ENCODE measurements around the gene SMARCD3. TPM values are rescaled to one million over a fixed set of nuclear protein-coding genes. Genes with fewer than 3 reads are reported as not detected.

Gene SMARCD3
- total RNA-seq, 4 donors from 2014 or later, result 25.3 to 43.4 (median 40.6) TPM

DNA sequence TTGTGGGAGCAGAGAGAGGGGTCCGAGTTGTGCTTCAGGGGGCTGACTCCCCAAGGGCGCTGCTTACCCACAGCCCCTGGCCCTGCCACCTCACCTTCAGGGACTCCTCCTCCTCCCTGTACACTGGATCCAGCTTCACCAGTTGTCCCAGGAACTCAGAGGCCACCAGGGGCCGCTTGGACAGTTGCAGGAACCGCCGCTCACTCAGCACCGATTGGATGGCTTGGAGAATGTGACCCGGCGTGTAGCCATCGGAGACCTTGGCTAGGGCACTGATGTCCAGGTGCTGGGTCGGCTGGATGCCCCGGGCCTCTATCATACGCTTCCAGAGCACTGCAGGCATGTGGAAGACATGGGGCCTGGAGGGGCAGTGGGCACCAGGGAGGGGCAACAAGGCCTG lies 57.0 kb downstream of the SMARCD3 start:
- peaks cover 0 to 3% (median 0%) of the 10 kb centered on the region in 4 donors for H3K4me1 ChIP-seq
- no peak for DNase-seq (ENCODE audit: extremely low spot score)
- intact Hi-C loops (cut with DNase I), result no loop called here
- H3K27me3 ChIP-seq, result peaks cover 0 to 39% (median 0%) of the 10 kb centered on the region in 4 donors
- H3K27ac ChIP-seq (replicated peaks in 1 of 4), result no peak overlapping the region
- no peaks in the 10 kb centered on the region for H3K9me3 ChIP-seq
- WGBS, result 73% methylated on average over 7 of the region's 12 CpGs
- no peaks in the 10 kb centered on the region for H3K36me3 ChIP-seq
- H3K4me3 ChIP-seq, result no peak overlapping the region
- TF ChIP-seq EP300 (IDR thresholded peaks at IDR 0.05) (no peak), POLR2A (IDR thresholded peaks at IDR 0.05; ENCODE audit: low read depth) (no peak)

DNA sequence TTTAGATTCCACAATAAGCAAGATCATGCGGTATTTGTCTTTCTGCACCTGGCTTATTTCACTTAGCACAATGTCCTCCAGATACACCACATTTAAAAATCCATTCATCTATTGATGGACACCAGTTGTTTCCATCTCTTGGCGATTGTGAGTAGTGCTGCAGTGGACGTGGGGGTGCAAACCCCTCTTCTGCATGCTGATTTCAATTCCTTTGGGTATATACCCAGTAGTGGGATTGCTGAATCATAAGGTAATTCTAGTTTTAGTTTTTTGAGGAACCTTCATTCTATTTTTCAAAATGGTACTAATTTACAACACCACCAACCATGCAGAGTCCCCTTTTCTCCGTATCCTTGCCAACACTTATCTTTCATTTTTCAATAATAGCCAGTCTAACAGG lies 59.5 kb downstream of the SMARCD3 start:
- TF ChIP-seq, protein P1, sequence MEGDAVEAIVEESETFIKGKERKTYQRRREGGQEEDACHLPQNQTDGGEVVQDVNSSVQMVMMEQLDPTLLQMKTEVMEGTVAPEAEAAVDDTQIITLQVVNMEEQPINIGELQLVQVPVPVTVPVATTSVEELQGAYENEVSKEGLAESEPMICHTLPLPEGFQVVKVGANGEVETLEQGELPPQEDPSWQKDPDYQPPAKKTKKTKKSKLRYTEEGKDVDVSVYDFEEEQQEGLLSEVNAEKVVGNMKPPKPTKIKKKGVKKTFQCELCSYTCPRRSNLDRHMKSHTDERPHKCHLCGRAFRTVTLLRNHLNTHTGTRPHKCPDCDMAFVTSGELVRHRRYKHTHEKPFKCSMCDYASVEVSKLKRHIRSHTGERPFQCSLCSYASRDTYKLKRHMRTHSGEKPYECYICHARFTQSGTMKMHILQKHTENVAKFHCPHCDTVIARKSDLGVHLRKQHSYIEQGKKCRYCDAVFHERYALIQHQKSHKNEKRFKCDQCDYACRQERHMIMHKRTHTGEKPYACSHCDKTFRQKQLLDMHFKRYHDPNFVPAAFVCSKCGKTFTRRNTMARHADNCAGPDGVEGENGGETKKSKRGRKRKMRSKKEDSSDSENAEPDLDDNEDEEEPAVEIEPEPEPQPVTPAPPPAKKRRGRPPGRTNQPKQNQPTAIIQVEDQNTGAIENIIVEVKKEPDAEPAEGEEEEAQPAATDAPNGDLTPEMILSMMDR (IDR thresholded peaks at IDR 0.05), result no peak
- TF ChIP-seq POLR2A (IDR thresholded peaks at IDR 0.05; ENCODE audit: low read depth) (no peak), EP300 (IDR thresholded peaks at IDR 0.05) (no peak), POLR2AphosphoS5 (IDR thresholded peaks at IDR 0.05) (no peak)
- Histone ChIP-seq H3K36me3 (no peaks in the 10 kb centered on the region), H3K4me1 (peaks cover 0 to 3% (median 0%) of the 10 kb centered on the region in 4 donors), H3K27ac (replicated peaks in 1 of 4) (no peak overlapping the region), H3K4me3 (no peak overlapping the region), H3K27me3 (peaks cover 0 to 26% (median 0%) of the 10 kb centered on the region in 4 donors), H3K9me3 (no peaks in the 10 kb centered on the region)
- intact Hi-C loops (cut with DNase I), result no loop called here
- 52% methylated on average over 4 of the region's 4 CpGs for WGBS
- no peak for DNase-seq (ENCODE audit: extremely low spot score)

Other genes starting within 250 kb of the SMARCD3 start
- gene ATG9B, start 224.2 kb downstream of the SMARCD3 start, total RNA-seq, result under 1 TPM in 1 of 4 donors, not detected in 3; 0.42 TPM
- gene ABCB8, start 220.2 kb downstream of the SMARCD3 start, total RNA-seq, result 10 to 100 TPM; 13.1 to 25.3 (median 19.9) TPM
- gene ASIC3, start 200.2 kb downstream of the SMARCD3 start, total RNA-seq, result 1 to 10 TPM; 1.3 to 2.9 (median 2.1) TPM
- 10 to 100 TPM in 2 of 4 donors, 1 to 10 TPM in 2; 5.3 to 10.4 (median 9.7) TPM for gene CDK5, start 190.8 kb downstream of the SMARCD3 start, total RNA-seq
- gene SLC4A2, start 189.1 kb downstream of the SMARCD3 start, total RNA-seq, result 100 to 1,000 TPM in 3 of 4 donors, 10 to 100 TPM in 1; 96.8 to 165 (median 122) TPM
- gene FASTK, start 167.9 kb downstream of the SMARCD3 start, total RNA-seq, result 10 to 100 TPM; 45.7 to 74.9 (median 60.4) TPM
- gene TMUB1, start 165.2 kb downstream of the SMARCD3 start, total RNA-seq, result 10 to 100 TPM; 39.0 to 66.6 (median 51.4) TPM
- gene AGAP3, start 162.2 kb downstream of the SMARCD3 start, total RNA-seq, result 10 to 100 TPM; 33.8 to 71.2 (median 60.0) TPM
- gene GBX1, start 81.0 kb downstream of the SMARCD3 start, total RNA-seq, result not detected
- not detected for gene ASB10, start 61.4 kb downstream of the SMARCD3 start, total RNA-seq
- gene H2BK1, start 38.2 kb downstream of the SMARCD3 start, total RNA-seq, result not detected
- gene ABCF2, start 21.5 kb downstream of the SMARCD3 start, total RNA-seq, result 10 to 100 TPM; 33.8 to 53.2 (median 39.0) TPM
- 10 to 100 TPM; 23.7 to 39.4 (median 26.8) TPM for gene CHPF2, start 16.2 kb downstream of the SMARCD3 start, total RNA-seq
- gene NUB1, start 93.1 kb upstream of the SMARCD3 start, total RNA-seq, result 10 to 100 TPM; 45.9 to 59.1 (median 53.0) TPM
- gene WDR86, start 161.3 kb upstream of the SMARCD3 start, total RNA-seq, result 10 to 100 TPM in 2 of 4 donors, 1 to 10 TPM in 2; 5.4 to 11.8 (median 9.6) TPM
- 1 to 10 TPM in 1 of 4 donors, under 1 TPM in 3; under 0.01 to 1.3 (median 0.25) TPM for gene CRYGN, start 191.4 kb upstream of the SMARCD3 start, total RNA-seq

Data from esophagus muscularis mucosa (tissue), 4 donors.